ENCODE data around the gene ENDOU. TPM values are rescaled to one million over a fixed set of nuclear protein-coding genes. Genes with fewer than 3 reads are reported as not detected.

ENDOU gene, protein sequence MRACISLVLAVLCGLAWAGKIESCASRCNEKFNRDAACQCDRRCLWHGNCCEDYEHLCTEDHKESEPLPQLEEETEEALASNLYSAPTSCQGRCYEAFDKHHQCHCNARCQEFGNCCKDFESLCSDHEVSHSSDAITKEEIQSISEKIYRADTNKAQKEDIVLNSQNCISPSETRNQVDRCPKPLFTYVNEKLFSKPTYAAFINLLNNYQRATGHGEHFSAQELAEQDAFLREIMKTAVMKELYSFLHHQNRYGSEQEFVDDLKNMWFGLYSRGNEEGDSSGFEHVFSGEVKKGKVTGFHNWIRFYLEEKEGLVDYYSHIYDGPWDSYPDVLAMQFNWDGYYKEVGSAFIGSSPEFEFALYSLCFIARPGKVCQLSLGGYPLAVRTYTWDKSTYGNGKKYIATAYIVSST
- not detected for total RNA-seq
- long read RNA-seq: 0 reads

DNA sequence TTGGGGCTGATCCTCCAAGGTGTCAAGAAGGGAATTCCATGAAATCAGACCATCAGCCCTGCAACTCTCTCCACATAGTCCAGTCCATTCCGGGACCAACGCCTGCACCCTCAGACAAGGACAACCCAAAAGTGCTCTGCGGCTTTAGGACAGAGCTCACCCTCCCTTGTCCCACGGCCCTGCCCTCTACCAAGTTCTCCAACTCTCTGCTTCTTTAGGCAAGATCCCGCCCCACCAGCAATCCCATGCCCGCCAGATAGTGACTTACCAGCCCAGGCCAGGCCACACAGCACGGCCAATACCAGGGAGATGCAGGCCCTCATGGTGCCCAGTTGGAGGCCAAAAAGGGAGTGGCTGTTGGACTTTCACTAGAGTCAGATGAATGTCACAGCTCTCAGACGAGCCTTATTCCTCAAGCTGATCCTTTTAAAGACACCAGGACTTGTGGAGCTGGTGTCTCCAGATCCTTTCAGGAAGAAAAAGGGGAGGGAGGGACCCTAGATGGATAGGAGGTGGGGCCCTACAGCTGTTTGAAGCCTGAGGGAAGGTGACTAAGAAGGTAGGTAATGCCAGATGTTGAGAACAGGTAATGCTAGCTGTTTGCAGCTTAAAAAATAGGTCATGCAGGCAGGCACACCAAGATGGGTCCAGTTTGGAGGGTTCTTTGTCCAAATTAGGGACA lies at the start of gene ENDOU:
TSS of gene ENDOU (minus strand) at position 400 of the 682 bp plus-strand sequence. CDS start at position 323, 77 bp downstream.
- intact Hi-C loops (cut with DNase I): no loop called here
- ATAC-seq: no peak

DNA sequence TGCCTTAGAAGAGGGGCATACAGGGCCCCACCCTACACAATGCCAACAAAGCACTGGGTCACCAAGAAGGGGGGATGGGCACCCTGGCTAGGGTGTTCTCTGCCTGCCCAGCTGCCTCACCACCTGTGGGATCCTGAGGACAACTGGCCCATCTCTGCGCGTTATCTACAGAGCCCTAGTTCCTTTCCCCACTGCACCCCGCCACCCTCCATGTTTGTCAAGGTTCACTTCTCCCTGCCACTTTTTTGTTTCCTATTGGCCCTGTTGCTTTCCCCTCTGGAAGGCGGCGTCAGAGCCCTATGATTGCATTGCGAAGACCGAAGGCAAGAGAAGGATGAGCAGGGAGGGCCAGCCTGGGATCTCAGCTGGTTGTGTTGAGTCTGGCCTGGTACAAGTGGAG lies 49.4 kb upstream of the ENDOU start:
- intact Hi-C loops (cut with DNase I): loop anchor here (5.0 kb wide), 1 partner anchor 122 kb away; no protein-coding TSS in a partner anchor
- peak; percentile 9 for DNase-seq (ENCODE audit: missing footprints)
- ATAC-seq: no peak

More for the DNA sequence above, at the start of gene ENDOU:
- no peak for DNase-seq (ENCODE audit: missing footprints)

DNA sequence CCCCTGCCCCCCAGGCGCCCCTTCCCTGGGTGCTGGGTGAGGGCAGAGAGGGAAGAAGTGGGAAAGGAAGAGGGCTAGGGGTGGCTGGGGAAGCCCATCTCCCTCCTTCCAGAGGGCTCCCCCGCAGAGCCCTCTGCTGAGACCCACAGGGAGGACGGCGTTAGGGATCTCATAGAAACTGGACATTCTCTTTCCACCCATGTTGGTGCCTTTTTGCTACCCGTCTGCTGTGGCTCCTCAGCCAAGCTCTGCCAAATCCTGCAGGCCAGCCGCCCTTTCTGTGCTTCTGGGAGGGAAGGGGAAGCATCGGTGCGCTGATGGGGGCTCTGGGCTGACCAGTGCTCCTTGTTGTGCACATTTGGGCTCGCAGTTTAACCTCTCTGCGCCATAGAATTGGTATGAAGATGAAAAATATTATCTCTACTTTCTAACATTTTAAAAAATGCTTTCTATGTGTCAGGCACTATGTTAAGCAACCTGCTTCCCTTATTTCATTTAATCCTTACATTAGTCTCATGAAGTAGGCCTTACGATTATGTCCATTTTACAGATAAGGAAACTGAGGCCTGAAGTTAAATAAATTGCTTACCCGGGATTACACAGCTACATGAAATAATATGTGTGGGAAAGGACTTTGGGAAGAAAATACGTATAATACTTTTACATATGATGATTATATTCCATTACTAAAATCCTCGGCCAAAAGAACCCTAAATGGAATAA lies 48.7 kb upstream of the ENDOU start:
- ATAC-seq: peak; percentile 5
- no peak for DNase-seq (ENCODE audit: missing footprints)
- intact Hi-C loops (cut with DNase I): no loop called here

DNA sequence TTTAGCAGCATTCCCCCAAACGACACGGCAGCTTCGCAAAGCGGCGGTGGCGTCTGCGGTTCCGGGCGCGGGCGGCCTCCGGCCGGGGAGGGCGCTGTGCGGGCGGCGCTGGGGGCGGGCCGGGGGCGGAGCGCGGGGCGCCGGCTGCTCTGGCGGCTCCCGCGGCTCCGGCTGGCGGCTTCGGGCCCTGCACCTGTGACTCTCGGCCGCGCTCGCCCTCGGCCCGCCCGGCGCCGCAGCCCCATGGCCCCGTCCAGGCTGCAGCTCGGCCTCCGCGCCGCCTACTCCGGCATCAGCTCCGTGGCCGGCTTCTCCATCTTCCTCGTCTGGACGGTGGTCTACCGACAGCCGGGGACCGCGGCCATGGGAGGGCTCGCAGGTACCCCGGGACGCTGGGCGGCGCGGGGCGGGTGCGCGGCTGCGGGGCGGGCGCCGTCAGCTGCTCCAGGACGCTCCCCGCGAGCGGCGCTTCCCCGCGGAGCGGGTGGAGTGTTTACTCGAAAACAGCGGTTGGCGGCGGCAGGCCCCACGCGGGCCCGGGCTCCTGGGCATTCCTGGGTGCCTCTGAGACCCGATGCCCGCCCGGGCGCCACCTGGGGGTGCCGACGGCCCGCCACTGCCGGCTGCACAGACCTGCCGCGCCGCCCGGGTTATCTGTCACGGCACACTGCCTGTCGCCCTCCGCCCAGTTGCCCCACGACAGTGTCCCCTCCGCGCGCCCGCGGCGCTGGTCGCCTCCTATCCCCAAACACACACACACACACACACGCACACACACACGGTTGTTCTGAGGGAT lies 48.0 kb upstream of the ENDOU start, which contains the start of gene SLC48A1:
TSS of gene SLC48A1 (plus strand) at position 177 of the 796 bp plus-strand sequence. CDS start at position 244, 67 bp downstream.
- peak; percentile 89 for DNase-seq (ENCODE audit: missing footprints)
- intact Hi-C loops (cut with DNase I): no loop called here
- ATAC-seq: peak; percentile 78

DNA sequence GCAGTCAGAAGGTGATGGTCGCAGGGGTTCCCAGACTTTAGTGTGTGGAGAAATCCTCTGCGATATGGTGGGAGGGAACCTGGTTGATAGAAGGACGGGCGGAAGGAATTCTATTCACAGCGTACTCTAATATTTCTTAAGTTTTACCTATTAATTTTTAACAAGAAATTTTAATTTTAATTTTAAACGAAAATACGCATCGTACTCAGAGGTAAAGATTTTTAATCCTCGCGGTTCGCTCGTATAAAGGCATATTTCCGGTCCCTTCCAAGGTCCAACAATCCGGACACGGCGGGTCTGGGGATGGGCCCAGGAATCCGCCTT lies 47.4 kb upstream of the ENDOU start:
- intact Hi-C loops (cut with DNase I): no loop called here
- ATAC-seq: no peak

DNA sequence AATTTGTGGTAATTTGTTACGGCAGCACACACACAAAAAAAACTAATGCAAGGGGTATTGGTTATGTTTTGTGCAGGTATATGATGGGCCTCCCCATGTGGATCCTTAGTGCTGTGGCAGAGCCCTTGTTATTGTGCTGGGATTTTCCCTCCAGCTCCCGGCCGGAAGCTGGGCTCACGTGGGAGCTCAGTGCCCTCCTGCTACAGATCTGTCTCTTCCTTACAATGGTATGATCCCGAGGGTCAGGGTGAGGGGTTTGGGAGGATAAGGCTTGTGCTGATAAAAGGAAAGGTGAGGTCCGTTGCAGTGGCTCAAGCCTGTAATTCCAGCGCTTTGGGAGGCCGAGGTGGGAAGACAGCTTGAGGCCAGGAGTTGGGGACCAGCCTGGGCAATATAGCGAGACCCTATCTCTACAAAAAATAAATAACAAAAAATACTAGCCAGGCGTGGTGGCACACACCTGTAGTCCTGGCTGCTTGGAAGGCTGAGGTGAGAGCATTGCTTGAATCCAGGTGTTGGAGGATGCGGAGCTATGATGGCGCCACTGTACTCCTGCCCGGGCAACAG lies 46.9 kb upstream of the ENDOU start:
- intact Hi-C loops (cut with DNase I): no loop called here
- peak; percentile 13 for DNase-seq (ENCODE audit: missing footprints)
- ATAC-seq: no peak

More for the DNA sequence above, 47.4 kb upstream of the ENDOU start:
- DNase-seq (ENCODE audit: missing footprints): no peak

DNA sequence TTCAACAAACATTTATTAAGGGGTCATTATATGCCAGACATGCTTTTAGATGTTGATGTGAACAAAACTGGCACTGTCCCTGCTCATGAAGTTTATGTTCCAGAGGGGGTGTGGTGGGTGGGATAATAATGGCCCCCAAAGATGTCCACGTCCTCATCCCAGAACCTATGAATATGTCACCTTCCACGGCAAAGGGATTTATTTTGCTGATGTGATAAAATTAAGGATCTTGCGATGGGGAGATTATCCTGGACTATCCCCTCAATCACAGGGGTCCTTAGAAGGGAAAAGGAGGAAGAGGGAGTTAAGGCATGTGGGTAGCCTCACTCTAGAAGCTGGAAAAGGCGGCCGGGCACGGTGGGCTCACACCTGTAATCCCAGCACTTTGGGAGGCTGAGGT lies 46.0 kb upstream of the ENDOU start:
- ATAC-seq: no peak
- intact Hi-C loops (cut with DNase I): no loop called here
- DNase-seq (ENCODE audit: missing footprints): no peak

DNA sequence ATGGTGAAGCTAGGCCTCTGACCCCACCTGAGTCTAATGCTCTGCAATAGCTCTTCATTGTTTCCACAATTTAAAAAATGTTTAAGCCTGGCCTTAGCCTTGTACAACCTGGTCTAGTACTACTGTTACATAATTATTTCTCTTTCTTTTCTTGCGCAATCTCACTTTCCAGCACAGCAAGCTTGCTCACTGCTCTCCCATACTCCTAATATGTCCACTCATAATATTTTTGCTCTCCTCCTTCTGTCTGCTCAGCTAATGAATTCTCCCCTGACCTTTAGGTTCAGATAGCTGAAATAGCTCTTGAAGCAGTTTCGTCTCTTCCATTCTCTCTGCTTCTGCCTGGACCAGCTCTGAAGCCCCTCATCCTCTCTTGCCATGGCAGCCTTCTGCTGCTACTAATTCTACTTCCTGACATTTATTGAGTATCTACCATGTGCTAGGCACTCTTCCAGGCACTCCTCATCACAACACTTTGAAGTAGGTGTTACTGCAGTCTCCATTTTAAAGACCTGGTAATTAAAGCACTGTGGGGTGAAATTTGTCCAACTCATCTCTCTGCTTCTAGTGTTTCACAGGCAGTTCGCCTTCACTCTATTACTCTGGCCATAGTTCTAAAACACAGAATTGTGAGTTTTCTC lies 44.9 kb upstream of the ENDOU start:
- DNase-seq (ENCODE audit: missing footprints) (no peak), ATAC-seq (no peak)
- intact Hi-C loops (cut with DNase I): no loop called here

DNA sequence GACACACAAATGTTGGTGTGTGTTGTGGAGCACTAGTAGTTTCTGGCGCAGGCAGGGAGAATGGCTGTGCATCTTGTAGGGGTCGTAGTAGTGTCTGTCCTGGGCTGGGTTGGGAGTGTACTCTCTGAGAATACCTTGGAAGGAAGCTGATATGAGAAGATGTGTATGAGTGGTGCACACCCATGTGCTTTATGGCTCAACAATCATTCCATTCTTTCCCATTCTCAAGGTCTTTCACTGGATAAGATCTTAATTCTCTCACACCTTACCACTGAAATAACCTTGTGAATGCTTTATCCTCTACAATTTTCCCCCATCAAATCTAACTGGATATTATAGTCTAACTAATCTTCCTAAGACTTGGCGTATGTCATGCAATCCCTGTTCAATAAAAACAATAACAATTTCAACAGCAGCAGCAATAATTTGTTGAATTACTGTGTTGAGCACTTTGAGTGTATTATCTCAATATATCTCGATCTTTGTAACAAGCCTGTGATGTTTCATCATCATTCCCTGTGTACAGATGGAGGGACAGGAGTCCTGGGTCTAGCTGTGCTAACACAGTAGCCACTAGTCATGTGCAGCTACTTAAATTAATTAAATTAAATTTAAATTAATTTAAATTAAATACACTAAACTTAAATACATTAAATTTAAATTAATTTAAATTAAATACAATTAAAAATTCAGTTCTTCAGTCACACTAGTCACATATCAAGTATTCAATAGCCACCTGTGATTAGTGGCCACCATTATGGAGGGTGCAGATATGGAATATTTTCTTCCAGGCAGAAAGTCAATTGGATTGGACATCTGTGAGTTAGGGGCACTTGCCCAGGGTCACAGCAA lies 44.2 kb upstream of the ENDOU start:
- intact Hi-C loops (cut with DNase I): no loop called here
- ATAC-seq (no peak), DNase-seq (ENCODE audit: missing footprints) (no peak)

DNA sequence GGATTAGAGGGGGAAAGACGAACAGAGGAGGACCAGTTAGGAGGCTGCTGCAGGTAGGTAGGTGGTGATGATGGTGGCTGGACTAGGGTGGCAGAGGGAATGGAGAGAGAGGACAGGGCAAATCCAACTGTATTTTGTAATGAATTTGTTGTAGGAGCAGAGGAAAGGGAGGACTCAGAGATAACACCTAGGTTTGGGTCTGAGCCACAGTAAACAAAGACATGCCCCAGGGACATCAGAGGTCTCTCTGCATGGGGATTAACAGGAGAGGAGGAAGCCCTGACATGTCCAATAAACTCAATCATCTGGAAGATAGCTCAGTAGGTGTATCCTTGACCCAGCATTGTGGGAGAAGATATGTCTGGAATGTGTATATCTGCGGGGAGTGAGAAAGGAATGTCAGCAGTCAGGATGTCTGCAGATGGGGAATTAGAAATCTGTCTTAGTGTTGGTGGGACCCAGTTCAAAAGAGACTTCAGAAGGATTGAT lies 43.1 kb upstream of the ENDOU start:
- no peak for ATAC-seq
- no peak for DNase-seq (ENCODE audit: missing footprints)
- intact Hi-C loops (cut with DNase I): no loop called here

DNA sequence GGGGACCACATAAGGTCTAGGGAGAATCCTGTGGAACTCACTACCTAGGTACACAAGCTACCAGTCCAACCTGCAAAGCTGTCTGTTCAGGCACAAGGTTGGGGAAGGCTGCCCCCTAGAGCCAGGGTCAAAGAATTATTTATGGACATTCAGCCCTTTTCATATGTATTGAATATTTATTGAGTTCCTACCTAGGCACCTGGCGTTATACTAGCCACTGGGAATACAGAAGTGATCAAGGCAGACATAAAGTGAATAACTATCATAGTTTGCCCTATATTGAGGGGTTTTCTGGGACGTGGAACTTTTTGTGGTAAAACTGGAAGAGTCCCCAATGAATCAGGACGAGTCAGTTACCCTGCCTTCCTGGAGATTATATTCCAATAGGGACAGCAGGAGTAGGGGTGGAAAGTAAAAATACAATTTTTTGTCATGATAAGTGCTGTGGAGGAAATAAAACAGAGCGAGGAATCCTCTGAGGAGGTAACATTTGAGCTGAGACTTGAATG lies 42.0 kb upstream of the ENDOU start:
- DNase-seq (ENCODE audit: missing footprints) (no peak), ATAC-seq (no peak)
- intact Hi-C loops (cut with DNase I): loop anchor here (1.0 kb wide), 1 partner anchor 52 kb away; no protein-coding TSS in a partner anchor

DNA sequence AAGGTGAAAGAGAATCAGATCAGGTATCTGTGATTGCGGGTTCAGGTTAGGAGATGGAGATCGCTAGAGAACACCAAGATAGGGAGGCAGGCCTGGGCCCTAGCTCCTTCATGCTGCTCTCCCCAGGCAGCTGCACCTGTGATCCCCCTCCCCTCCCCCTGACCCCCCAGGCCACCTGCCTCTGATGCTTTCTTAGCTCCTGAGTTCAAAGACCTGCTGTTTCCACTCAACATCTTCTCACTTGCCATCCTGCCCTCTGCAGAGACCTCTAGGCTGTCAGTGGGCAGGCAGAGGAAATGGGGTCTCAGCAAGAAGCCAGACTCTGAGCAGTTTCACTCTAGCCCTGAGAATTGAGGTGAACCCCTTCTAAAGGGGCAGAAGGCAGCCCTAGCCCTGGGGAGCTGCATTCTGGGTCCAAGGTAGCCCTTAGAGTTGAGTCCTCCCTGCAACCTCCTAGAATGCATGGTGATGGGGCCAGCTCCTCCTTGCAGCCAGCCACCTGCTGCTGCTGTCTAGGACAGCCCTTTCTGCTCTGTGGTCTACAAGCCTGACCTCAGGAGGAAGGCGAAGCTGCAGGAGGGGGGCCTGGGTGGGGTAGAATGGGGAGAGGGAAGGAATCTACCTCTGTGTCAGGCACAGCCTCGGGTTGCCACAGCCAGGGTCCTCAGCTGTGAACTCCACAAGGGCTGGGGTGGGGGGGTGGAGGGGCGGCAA lies 41.4 kb upstream of the ENDOU start:
- intact Hi-C loops (cut with DNase I): loop anchor here (1.0 kb wide), 1 partner anchor 51 kb away; no protein-coding TSS in a partner anchor
- DNase-seq (ENCODE audit: missing footprints) (no peak), ATAC-seq (no peak)

DNA sequence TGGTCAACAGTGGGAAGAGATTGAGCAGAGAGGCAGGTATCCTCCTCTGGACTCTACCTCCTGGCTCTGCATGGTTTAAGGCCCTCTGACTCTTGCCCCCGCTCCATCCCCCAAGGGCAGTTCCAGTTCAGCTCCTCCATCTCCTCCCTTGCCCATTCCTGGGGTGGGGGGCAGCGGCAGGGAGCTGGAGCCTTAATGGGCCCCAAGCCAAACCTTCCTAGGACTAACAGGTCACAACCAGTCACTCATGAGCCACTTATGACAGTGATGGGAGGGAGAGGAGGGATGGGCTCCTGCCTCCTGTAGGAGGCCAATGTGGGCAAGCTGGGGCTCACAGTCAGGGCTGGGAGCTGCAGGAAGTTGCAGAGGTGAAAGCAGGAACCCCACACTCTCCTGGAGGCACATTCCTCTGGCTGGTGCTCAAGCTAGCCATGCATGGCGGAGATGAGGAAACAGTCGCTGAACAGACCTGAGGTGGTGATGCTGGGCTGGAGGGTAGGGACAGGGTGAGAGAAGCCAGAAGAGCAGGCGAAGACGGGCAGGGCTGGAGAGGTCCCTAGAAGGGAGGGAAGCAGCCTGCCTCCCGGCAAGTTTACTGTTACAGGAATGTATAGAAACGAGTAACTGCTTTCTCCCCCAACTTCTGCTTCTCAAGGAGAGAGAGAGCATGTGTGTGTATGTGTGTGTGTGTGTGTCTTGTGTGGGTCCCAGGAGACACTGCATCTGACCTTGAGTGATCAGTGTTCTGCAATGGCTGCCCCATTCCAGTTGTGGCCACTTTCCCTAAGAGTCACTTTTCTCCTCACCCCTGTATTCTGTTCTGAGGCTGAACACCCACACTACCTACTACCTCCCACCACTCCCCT lies 38.4 kb upstream of the ENDOU start:
- intact Hi-C loops (cut with DNase I): no loop called here
- ATAC-seq: no peak
- DNase-seq (ENCODE audit: missing footprints): peak; percentile 53

DNA sequence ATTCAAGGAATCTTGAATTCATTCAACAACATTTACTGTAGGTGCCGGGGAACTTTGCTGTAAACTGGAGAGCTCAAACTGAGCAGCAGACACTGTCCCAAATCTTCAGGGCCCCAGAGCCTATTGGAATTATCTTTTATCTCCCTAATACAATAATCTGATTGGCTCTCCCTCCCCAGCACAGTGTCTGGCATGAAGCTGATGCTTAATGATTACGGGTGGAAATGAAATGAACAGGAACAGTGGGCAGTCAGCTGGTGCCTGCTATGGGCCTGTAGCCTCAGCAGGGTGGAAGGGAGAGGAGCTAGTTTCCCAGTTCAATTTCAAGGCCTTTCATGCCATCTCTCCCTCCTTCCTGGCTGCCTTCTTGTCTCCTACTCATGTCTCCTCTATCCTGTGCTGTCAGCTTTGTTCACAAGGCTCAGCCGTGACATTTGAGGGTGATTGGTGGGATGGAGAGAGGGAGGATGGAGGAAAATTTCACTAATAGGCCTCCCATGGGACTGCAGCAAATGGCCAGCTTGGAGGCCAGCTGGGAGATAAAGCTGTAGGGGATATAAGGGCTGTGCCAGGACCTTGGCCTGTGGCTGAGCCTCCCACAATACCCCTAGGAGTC lies 37.7 kb upstream of the ENDOU start:
- intact Hi-C loops (cut with DNase I): no loop called here
- DNase-seq (ENCODE audit: missing footprints): no peak

More for the DNA sequence above, 37.7 kb upstream of the ENDOU start:
- ATAC-seq: no peak

Data from Right ventricle myocardium inferior (tissue), 1 donor.